Measurements from ENCODE around the gene RPL18A. TPM values are rescaled to one million over a fixed set of nuclear protein-coding genes. Genes with fewer than 3 reads are reported as not detected.

RPL18A gene
- total and polyA plus RNA-seq, 2 of the 13 experiments (the other 11 are each of a cell fraction or from before 2014, with no cell fraction given) = 1,471 to 2,004 TPM

DNA sequence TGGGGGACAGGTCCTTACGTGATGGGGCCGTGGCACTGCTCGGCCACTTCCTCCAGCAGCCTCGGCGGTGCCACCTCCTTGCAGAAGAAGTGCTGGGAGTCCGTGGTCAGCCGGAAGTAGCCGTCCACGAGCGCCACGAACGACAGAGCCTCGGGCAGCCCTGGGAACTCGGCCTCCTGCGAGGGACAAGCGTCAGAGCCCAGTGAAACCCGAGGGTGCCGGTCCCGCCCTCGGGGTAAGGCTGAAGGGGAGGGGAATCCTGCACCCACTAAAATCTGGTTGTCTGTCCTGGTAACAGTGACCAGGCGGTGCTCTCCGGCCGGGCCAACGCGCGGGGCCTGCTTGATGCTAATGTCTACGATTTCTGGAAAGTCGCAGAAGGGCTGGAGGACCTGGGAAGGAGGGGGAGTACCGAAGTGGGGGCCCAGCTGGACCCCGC lies 18.3 kb upstream of the RPL18A start (continued):
- TF ChIP-seq, protein P1, sequence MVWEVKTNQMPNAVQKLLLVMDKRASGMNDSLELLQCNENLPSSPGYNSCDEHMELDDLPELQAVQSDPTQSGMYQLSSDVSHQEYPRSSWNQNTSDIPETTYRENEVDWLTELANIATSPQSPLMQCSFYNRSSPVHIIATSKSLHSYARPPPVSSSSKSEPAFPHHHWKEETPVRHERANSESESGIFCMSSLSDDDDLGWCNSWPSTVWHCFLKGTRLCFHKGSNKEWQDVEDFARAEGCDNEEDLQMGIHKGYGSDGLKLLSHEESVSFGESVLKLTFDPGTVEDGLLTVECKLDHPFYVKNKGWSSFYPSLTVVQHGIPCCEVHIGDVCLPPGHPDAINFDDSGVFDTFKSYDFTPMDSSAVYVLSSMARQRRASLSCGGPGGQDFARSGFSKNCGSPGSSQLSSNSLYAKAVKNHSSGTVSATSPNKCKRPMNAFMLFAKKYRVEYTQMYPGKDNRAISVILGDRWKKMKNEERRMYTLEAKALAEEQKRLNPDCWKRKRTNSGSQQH (CRISPR knock-in tag; IDR thresholded peaks at IDR 0.05; ENCODE audit: low read depth) = no peak
- TF ChIP-seq, protein P2, sequence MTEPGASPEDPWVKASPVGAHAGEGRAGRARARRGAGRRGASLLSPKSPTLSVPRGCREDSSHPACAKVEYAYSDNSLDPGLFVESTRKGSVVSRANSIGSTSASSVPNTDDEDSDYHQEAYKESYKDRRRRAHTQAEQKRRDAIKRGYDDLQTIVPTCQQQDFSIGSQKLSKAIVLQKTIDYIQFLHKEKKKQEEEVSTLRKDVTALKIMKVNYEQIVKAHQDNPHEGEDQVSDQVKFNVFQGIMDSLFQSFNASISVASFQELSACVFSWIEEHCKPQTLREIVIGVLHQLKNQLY (CRISPR knock-in tag; IDR thresholded peaks at IDR 0.05) = no peak
- TF ChIP-seq CAMTA2 (CRISPR knock-in tag; IDR thresholded peaks at IDR 0.05; ENCODE audit: borderline replicate concordance) = no peak
- TF ChIP-seq, protein P3, sequence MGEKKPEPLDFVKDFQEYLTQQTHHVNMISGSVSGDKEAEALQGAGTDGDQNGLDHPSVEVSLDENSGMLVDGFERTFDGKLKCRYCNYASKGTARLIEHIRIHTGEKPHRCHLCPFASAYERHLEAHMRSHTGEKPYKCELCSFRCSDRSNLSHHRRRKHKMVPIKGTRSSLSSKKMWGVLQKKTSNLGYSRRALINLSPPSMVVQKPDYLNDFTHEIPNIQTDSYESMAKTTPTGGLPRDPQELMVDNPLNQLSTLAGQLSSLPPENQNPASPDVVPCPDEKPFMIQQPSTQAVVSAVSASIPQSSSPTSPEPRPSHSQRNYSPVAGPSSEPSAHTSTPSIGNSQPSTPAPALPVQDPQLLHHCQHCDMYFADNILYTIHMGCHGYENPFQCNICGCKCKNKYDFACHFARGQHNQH (CRISPR knock-in tag; IDR thresholded peaks at IDR 0.05) = no peak
- no peak for TF ChIP-seq ZNF207 (IDR thresholded peaks at IDR 0.05; ENCODE audit: borderline replicate concordance)
- TF ChIP-seq ZNF335 (CRISPR knock-in tag; IDR thresholded peaks at IDR 0.05) = no peak
- TF ChIP-seq ARID2 (CRISPR knock-in tag; IDR thresholded peaks at IDR 0.05; ENCODE audit: borderline replicate concordance) = no peak
- TF ChIP-seq TBX2 (CRISPR knock-in tag; IDR thresholded peaks at IDR 0.05; ENCODE audit: borderline replicate concordance) = no peak
- no peak for TF ChIP-seq SOX13 (IDR thresholded peaks at IDR 0.05)
- TF ChIP-seq SOX13 (CRISPR knock-in tag; conservative IDR thresholded peaks at IDR 0.05 in 1 of 2, IDR thresholded peaks at IDR 0.05 in 1 of 2) = no peak

Data from HepG2 (cell line).